ENCODE data around the gene HSD17B2.
"Not testable (repeated sequence)": the region's sequence is repeated elsewhere in the genome, so short reads cannot be mapped to it uniquely, and the experiment has no call there.

Gene HSD17B2

DNA sequence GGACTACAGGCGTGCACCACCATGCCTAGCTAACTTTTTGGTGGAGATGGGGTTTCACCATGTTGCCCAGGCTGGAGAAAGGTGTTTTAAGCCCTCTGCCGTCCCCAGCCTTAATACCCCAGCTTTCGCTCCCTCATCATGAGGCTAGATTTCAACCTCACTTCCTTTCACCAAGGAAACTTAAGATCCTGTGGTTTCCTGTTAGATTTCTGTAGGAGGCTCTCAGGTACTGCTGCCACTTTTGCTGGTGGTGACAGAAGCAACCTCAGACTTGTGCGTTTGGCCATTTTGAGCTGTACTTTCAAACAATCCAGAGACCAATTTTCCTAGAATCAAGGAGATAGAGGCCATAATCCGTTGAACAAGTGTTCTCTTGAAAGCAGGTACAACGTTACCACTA is 98.7 kb downstream of the HSD17B2 start:
- no peak overlapping the region for H3K4me3 ChIP-seq (ENCODE audit: low read depth, low read length)
- DNase-seq (ENCODE audit: low read depth): no peak
- TF ChIP-seq, protein P1, sequence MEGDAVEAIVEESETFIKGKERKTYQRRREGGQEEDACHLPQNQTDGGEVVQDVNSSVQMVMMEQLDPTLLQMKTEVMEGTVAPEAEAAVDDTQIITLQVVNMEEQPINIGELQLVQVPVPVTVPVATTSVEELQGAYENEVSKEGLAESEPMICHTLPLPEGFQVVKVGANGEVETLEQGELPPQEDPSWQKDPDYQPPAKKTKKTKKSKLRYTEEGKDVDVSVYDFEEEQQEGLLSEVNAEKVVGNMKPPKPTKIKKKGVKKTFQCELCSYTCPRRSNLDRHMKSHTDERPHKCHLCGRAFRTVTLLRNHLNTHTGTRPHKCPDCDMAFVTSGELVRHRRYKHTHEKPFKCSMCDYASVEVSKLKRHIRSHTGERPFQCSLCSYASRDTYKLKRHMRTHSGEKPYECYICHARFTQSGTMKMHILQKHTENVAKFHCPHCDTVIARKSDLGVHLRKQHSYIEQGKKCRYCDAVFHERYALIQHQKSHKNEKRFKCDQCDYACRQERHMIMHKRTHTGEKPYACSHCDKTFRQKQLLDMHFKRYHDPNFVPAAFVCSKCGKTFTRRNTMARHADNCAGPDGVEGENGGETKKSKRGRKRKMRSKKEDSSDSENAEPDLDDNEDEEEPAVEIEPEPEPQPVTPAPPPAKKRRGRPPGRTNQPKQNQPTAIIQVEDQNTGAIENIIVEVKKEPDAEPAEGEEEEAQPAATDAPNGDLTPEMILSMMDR (IDR thresholded peaks at IDR 0.05; ENCODE audit: control insufficient read depth, extremely low read depth, insufficient read depth): no peak

GRCh38 chr16:82134846-82135245 is 99.8 kb downstream of the HSD17B2 start:
- TF ChIP-seq, protein P1 (IDR thresholded peaks at IDR 0.05; ENCODE audit: control insufficient read depth, extremely low read depth, insufficient read depth): no peak
- no peak overlapping the region for H3K4me3 ChIP-seq (ENCODE audit: low read depth, low read length)
- DNase-seq (ENCODE audit: low read depth): no peak

DNA sequence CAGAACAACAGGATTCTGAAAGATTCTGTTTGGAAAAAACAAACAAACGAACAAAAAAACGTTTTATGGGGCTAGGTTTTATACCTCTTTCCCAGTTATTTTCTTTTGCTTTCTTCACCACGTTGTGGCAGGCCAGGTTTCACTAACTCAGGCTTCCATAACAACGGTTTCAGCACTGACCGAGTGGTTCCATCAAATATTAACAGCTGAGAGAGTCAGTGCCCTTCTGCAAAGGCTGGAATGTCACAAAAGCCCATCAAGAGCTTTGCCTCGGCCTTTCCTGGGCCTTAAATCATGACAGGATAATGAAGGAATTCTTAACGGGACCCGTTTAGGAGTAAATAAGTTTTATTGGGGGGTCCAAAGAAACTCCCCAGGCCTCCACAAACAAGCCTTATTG is 100.8 kb downstream of the HSD17B2 start:
- no peak for DNase-seq (ENCODE audit: low read depth)
- TF ChIP-seq, protein P1 (IDR thresholded peaks at IDR 0.05; ENCODE audit: control insufficient read depth, extremely low read depth, insufficient read depth): no peak
- no peak overlapping the region for H3K4me3 ChIP-seq (ENCODE audit: low read depth, low read length)

- TF ChIP-seq, protein P1 (IDR thresholded peaks at IDR 0.05; ENCODE audit: control insufficient read depth, extremely low read depth, insufficient read depth): no peak
- DNase-seq (ENCODE audit: low read depth): no peak
- H3K4me3 ChIP-seq (ENCODE audit: low read depth, low read length): no peak overlapping the region
Measured at GRCh38 chr16:82136956-82137821, 102.1 kb downstream of the HSD17B2 start.

DNA sequence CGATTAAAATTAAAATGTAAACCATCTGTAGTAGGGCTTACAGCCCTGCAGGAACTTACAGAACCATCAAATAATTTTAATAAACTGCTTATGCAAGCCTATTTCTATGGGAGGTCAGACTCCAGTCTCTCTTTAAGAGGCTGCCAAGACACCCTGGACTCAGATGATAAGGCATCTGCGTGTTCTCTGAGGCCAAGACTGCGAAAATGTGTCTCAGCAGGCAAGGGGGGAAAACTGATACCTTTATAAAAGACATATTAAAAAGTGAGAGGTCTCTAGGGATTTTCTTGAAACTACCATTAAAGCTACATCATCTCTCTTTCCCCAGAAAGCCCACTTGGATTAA is 102.7 kb downstream of the HSD17B2 start:
- TF ChIP-seq, protein P1 (IDR thresholded peaks at IDR 0.05; ENCODE audit: control insufficient read depth, extremely low read depth, insufficient read depth): no peak
- no peak overlapping the region for H3K4me3 ChIP-seq (ENCODE audit: low read depth, low read length)
- no peak for DNase-seq (ENCODE audit: low read depth)

GRCh38 chr16:82138478-82139285 is 103.6 kb downstream of the HSD17B2 start:
- H3K4me3 ChIP-seq (ENCODE audit: low read depth, low read length): no peak overlapping the region
- TF ChIP-seq, protein P1 (IDR thresholded peaks at IDR 0.05; ENCODE audit: control insufficient read depth, extremely low read depth, insufficient read depth): no peak
- peak; percentile 84 for DNase-seq (ENCODE audit: low read depth)

DNA sequence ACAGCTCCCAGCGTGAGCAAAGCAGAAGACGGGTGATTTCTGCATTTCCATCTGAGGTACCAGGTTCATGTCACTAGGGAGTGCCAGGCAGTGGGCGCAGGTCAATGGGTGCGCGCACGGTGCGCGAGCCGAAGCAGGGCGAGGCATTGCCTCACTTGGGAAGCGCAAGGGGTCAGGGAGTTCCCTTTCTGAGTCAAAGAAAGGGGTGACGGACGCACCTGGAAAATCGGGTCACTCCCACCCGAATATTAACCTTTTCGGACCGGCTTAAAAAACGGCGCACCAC is 104.2 kb downstream of the HSD17B2 start:
- not testable (repeated sequence) for H3K4me3 ChIP-seq (ENCODE audit: low read depth, low read length); DNase-seq (ENCODE audit: low read depth)

Data from LNCaP clone FGC (cell line).